ENCODE measurements around the gene SMU1. TPM values are rescaled to one million over a fixed set of nuclear protein-coding genes. Genes with fewer than 3 reads are reported as not detected.

Gene SMU1
- total and polyA plus RNA-seq, 11 donors, result 6.7 to 19.4 (median 15.2) TPM

DNA sequence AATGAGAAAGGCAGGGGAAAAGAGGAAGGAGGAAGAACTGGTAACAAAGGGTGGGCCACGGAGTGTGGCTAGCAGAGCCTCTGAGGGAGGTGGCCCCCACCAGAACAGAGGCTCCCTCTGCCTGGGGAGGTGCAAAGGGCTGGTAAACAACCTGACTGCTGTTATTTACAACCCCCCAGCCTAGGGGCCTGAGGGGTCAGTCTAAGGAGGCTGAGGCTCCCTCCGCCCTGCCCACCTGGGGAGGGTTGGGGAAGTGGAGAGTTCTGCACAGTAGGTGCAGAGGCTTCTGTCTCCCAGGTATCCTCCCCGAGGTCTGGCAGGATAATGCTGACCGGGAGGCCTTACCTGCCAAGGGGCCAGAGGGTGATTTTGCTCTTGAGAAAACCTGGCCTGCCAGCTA, 35.6 kb upstream of the SMU1 start:
- peaks cover 3 to 60% (median 20%) of the 10 kb centered on the region in 12 donors for H3K4me1 ChIP-seq
- intact Hi-C loops (cut with DNase I), result no loop called here
- H3K9me3 ChIP-seq, result no peaks in the 10 kb centered on the region
- no peak for ATAC-seq
- H3K36me3 ChIP-seq, result peaks cover 3 to 73% (median 58%) of the 10 kb centered on the region in 9 donors
- H3K27ac ChIP-seq, result no peak overlapping the region
- H3K4me3 ChIP-seq, result no peak overlapping the region
- TF ChIP-seq, protein P1, sequence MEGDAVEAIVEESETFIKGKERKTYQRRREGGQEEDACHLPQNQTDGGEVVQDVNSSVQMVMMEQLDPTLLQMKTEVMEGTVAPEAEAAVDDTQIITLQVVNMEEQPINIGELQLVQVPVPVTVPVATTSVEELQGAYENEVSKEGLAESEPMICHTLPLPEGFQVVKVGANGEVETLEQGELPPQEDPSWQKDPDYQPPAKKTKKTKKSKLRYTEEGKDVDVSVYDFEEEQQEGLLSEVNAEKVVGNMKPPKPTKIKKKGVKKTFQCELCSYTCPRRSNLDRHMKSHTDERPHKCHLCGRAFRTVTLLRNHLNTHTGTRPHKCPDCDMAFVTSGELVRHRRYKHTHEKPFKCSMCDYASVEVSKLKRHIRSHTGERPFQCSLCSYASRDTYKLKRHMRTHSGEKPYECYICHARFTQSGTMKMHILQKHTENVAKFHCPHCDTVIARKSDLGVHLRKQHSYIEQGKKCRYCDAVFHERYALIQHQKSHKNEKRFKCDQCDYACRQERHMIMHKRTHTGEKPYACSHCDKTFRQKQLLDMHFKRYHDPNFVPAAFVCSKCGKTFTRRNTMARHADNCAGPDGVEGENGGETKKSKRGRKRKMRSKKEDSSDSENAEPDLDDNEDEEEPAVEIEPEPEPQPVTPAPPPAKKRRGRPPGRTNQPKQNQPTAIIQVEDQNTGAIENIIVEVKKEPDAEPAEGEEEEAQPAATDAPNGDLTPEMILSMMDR (IDR thresholded peaks at IDR 0.05), result no peak
- no peak for TF ChIP-seq POLR2A (IDR thresholded peaks at IDR 0.05)
- H3K27me3 ChIP-seq, result no peaks in the 10 kb centered on the region
- DNase-seq, result no peak
- 83 to 97% (median 89%) methylated on average over 4 of the region's 4 CpGs for WGBS, 4 donors

DNA sequence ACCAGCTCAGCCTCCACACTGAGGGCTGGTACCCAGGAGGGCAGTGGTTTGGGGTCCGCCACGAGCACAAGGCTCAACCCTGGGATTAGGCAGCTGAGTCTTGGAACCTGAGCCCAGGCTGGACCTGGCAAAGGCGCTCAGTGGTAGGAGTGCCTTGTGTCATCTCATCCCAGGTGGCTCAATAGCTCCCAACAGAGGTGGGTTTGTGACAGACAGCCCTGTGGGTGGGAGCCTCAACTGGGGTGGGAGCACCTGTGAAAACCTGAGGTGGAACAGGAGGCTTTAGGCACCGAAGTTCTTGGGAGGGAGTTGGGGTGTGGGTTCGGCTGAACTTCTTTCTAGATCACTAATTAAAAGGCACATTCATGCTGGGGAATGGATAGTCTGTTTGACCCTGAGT, 35.2 kb upstream of the SMU1 start:
- no peak overlapping the region for H3K27ac ChIP-seq
- no peaks in the 10 kb centered on the region for H3K27me3 ChIP-seq
- WGBS, 4 donors, result 89 to 93% (median 92%) methylated on average over 4 to 5 of the region's 5 CpGs
- intact Hi-C loops (cut with DNase I), result no loop called here
- peaks cover 3 to 73% (median 58%) of the 10 kb centered on the region in 9 donors for H3K36me3 ChIP-seq
- peaks cover 6 to 60% (median 21%) of the 10 kb centered on the region in 12 donors for H3K4me1 ChIP-seq
- no peak overlapping the region for H3K4me3 ChIP-seq
- ATAC-seq (no peak), DNase-seq (no peak)
- TF ChIP-seq, protein P1 (IDR thresholded peaks at IDR 0.05), result no peak
- no peak for TF ChIP-seq POLR2A (IDR thresholded peaks at IDR 0.05)
- H3K9me3 ChIP-seq, result no peaks in the 10 kb centered on the region

DNA sequence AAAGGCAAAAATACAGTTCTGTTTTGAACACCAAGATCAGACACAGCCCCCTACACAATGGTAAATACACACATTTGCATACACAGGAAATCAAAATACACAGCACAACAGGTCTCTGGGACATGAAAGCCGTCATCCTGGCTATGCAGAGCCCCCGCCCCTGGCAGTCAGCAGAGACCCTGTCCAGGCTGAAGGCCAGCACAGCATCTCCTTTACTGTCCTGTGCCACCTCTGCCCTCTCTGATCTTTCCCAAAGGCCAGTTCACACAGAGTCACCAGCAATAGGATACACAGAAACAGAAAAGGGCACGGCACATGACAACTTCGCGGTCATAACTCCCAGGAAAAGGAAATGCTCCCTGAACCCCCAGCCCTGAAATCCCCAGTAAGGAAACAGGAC, 34.2 kb upstream of the SMU1 start:
- peaks cover 3 to 68% (median 56%) of the 10 kb centered on the region in 9 donors for H3K36me3 ChIP-seq
- no peaks in the 10 kb centered on the region for H3K9me3 ChIP-seq
- DNase-seq (no peak), ATAC-seq (no peak)
- intact Hi-C loops (cut with DNase I), result no loop called here
- H3K4me3 ChIP-seq, result no peak overlapping the region
- H3K4me1 ChIP-seq, result peaks cover 7 to 58% (median 24%) of the 10 kb centered on the region in 12 donors
- WGBS, 4 donors, result 78 to 92% (median 88%) methylated on average over 5 of the region's 5 CpGs
- no peaks in the 10 kb centered on the region for H3K27me3 ChIP-seq
- TF ChIP-seq POLR2A (IDR thresholded peaks at IDR 0.05), result no peak
- TF ChIP-seq, protein P1 (IDR thresholded peaks at IDR 0.05), result no peak
- H3K27ac ChIP-seq, result no peak overlapping the region

DNA sequence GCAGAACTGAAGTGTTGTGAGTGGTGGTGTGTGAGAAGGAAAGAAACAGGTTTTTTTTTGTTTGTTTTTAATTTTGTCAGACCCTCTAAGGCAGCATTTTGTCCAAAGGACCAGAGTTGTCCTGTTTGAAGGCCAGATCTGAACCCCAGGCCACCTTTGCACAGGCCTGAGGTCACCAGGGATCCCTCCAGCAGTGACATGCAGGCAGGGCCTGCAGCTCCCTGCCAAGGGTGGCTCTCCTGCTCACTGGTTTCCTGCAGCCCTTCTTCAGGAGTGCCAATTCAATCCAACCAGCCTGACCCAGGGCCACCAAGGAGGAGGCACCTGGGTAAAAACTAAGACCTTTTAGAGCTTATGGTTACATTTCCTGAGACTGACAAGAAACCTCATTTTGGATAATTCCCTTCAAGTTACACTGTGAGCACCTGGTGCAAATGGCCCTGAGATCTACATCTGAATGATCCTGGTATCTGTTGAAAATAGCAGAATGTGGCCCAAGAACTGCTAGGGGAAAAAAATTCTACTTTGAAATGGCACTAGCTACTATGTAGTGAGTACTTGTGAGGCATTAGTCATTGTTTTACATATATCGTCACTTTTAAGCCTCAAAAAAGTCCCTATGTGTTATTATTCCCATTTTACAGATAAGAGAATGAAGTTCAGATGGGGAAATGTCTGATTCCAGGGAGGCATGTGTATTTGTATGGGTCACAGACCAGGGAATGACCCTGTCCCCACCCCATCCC, 33.5 kb upstream of the SMU1 start:
- Histone ChIP-seq H3K27ac (peak overlapping the region in 2 of 12 donors; percentile 8 to 34), H3K4me1 (peaks cover 7 to 56% (median 25%) of the 10 kb centered on the region in 12 donors), H3K9me3 (no peaks in the 10 kb centered on the region), H3K36me3 (peaks cover 3 to 61% (median 49%) of the 10 kb centered on the region in 9 donors), H3K4me3 (no peak overlapping the region), H3K27me3 (no peaks in the 10 kb centered on the region)
- ATAC-seq, result no peak
- WGBS, 4 donors, result 86 to 94% (median 90%) methylated on average over 1 of the region's 1 CpG
- no peak for TF ChIP-seq POLR2A (IDR thresholded peaks at IDR 0.05)
- TF ChIP-seq, protein P1 (IDR thresholded peaks at IDR 0.05), result no peak
- intact Hi-C loops (cut with DNase I), result loop anchor here in 6 of 10 donors (2.0 to 10.0 kb wide), 4 partner anchors 29 to 62 kb away; partner anchors contain the start of gene B4GALT1 (in 5 of the 6)
- no peak for DNase-seq
